ENCODE measurements around the gene AMFR. TPM values are rescaled to one million over a fixed set of nuclear protein-coding genes. Genes with fewer than 3 reads are reported as not detected.
"Not testable (repeated sequence)": the region's sequence is repeated elsewhere in the genome, so short reads cannot be mapped to it uniquely, and the experiment has no call there.

Gene AMFR
- polyA plus RNA-seq, 3 donors = 36.6 to 47.3 (median 38.0) TPM

DNA sequence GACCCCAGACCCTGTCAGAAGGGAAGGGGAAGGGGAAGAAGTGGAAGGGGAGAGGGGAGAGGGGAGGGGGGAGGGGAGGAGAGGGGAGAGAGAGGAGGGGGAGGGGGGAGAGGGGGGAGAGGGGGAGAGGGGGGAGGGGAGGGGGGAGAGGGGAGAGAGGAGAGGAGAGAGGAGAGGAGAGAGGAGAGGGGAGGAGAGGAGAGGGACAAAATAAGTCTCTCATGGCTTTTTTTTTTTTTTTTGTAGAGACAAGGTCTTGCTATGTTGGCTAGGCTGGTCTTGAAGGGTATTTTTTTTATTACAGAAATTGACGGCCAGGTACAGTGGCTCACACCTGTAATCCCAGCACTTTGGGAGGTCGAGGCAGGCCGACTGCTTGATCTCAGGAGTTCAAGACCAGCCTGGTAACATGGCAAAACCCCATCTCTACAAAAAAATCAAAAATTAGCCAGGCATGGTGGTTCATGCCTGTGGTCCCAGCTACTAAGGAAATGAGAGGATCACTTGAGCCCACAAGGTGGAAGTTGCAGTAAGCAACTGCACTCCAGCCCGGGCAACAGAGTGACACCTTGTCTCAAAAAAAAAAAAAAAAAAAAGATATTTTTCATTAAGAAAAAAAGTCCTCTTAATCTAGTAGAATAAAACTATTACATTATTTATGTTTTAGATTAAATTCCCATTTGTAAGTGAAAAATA lies 19.2 kb downstream of the AMFR start:
- 76 to 88% (median 83%) methylated on average over 4 of the region's 4 CpGs for WGBS, 3 donors
- no peak overlapping the region for H3K27ac ChIP-seq (ENCODE audit: low read depth, low read length)

DNA sequence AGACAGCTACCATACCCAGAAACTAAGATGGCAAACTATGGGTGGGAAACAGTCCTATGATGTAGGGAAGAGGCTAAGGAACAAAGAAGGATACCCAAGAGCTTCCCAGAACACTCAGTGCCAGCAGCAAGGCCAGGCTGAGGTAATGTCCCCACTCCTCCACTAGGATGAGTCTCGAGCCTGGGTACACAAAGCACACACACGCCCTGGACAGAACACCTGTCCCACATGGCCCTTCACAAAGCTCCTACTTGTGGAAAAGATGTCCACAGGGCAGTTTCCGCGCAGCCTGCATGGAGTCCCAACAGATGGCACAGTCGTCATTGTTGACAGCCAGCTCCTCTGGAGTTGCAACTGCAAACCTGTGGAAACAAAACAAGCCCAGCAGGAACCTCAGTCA lies 23.9 kb downstream of the AMFR start:
- no peak overlapping the region for H3K27ac ChIP-seq (ENCODE audit: low read depth, low read length)
- 84 to 89% (median 89%) methylated on average over 5 of the region's 5 CpGs for WGBS, 3 donors

DNA sequence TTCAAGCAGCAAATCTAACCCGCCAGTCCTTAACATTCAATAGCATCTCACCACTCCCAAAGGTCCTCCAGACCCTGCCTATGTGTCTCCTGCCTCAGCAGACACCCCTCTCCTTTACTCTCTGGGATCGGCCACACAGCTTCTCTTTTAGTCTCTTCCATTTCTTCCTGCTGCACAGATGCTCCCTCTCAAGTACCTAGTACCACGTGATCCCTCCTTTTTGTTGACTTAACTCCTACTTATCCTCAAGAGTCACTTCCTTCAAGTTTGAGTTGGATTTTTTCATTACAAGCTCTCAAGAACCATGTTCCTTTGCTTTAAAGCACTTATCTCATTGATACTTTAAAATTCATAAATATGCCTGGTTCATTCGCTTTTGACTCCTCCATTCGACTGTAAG lies 24.9 kb downstream of the AMFR start:
- WGBS, 3 donors = 79 to 88% (median 82%) methylated on average over 5 of the region's 5 CpGs
- no peak overlapping the region for H3K27ac ChIP-seq (ENCODE audit: low read depth, low read length)

DNA sequence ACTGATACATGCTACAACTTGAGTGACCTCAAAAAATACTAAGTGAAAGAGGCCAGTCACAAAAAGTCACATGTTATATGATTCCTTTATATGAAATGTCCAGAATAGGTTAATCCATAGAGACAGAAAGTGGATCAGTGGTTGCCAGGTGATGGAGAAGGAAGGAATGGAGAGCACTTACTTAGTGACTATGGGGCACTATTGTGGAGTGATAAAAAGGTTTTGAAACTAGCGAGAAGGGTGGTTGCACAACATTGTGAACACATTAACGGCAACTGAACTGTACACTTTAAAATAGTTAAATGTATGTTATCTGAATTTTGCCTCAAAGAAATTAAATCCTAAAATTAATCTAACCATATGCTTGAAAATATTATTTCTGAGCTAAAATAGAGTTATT lies 25.9 kb downstream of the AMFR start:
- no peak overlapping the region for H3K27ac ChIP-seq (ENCODE audit: low read depth, low read length)
- 58 to 86% (median 67%) methylated on average over 2 of the region's 2 CpGs for WGBS, 3 donors

DNA sequence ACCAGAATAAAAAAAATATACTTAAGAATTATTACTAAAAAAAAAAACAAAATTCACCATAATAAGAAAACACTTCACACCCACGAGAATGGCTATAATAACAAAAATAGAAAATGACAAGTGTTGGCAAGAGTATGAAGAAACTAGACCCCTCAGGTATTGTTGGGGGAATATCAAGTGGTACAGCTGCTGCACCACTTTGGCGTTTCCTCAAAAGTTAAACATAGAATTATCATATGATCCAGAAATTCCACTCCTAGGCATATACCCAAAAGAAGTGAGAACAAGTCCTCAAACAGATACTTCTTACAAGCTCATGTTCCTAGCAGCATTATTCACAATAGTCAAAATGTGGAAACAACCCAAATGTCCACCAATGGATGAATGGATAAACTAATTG lies 26.3 kb downstream of the AMFR start:
- 76 to 83% (median 81%) methylated on average over 2 of the region's 2 CpGs for WGBS, 3 donors
- H3K27ac ChIP-seq (ENCODE audit: low read depth, low read length) = no peak overlapping the region

DNA sequence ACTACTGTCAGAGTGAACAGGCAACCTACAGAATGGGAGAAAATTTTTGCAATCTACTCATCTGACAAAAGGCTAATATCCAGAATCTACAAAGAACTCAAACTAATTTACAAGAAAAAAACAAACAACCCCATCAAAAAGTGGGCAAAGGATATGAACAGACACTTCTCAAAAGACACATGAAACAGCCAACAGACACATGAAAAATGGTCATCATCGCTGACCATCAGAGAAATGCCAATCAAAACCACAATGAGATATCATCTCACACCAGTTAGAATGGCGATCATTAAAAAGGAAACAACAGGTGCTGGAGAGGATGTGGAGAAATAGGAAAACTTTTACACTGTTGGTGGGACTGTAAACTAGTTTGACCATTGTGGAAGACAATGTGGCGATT lies 28.6 kb downstream of the AMFR start:
- WGBS, 3 donors = 75 to 99% (median 98%) methylated on average over 3 of the region's 3 CpGs
- H3K27ac ChIP-seq (ENCODE audit: low read depth, low read length) = not testable (repeated sequence)

DNA sequence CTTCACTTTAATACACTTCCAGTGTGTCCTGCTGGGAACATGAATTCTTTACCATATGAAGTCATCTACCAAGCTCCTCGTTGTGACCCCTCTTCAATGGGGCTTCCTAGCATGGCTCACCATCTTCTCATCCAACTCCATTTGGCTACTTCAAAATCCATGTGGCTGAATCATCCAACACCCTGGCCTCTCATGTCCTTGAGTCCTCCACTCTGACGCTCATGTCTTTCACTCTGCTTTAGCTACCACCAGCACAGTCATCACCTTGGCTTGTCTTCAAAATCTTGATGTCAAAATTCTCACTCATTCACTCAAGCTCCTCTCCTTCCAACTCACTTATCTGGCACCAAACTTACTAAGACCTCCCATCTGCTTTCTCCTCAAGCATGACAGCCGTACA lies 35.8 kb downstream of the AMFR start:
- H3K27ac ChIP-seq (ENCODE audit: low read depth, low read length) = no peak overlapping the region
- WGBS, 3 donors = 89 to 94% (median 92%) methylated on average over 3 of the region's 3 CpGs

DNA sequence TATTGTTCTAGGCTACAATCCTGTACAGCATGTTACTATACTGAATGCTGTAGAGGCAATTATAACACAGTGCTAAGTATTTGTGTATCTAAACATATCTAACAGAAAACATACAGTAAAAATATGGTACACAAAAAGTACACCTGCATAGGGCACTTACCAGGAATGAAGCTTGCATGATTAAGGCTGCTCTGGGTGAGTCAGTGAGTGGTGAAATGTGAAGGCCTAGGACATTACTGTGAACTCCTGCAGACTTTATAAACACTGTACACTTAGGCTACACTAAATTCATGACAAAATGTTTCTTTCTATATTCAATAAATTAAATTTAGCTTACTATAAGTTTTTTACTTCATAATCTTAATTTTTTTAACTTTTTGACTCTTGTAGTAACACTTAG lies 37.1 kb downstream of the AMFR start:
- no peak overlapping the region for H3K27ac ChIP-seq (ENCODE audit: low read depth, low read length)

DNA sequence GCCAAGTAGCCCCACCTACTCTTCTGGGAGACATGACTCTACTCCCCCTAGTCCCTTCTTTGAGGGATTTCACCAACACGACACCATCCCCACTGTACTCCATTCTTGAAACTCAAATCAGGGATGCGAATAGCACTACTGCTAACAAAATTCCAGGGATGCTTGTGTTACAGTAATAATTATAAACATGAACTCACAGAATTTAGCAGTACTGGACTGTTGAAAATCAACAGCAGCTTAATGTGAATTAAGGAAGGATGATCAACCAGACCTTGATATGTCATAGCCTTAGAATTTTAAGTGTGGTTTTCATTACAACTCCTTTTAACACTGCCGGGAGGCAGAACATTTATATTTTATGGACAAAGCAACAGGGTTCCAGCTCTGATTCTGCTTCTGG lies 37.9 kb downstream of the AMFR start:
- H3K27ac ChIP-seq (ENCODE audit: low read depth, low read length) = no peak overlapping the region
- 93 to 99% (median 93%) methylated on average over 3 of the region's 3 CpGs for WGBS, 3 donors

DNA sequence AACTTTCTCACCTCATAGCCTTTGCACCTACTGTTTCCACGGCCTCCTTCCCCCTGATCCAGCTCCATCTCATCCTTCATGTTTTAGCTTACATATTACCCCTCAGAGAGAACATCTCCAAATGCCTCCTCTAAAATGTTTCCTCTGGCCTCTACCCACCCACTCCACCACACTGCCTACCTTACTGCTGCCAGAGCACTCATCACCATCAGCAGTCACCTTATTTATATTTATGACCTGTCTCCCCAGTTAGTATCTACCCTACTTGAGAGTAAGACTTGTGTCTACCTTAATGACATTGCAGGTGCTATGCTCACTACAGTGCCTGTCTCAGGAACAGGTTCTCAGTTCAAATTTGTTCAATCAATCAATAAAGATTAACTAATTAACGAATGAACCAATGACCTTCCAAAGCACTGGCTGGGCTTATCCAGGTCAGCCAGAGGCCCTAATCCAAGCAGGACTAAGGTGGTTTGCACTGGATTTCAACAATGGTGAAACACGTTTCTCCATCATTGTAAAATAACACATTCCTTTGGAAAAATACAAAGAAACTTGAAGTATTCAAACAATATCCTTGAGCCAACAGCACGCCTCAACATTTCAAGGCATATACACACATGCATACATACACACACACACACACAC lies 41.1 kb downstream of the AMFR start:
- H3K27ac ChIP-seq (ENCODE audit: low read depth, low read length) = no peak overlapping the region
- WGBS, 3 donors = 81 to 94% (median 92%) methylated on average over 4 of the region's 4 CpGs

DNA sequence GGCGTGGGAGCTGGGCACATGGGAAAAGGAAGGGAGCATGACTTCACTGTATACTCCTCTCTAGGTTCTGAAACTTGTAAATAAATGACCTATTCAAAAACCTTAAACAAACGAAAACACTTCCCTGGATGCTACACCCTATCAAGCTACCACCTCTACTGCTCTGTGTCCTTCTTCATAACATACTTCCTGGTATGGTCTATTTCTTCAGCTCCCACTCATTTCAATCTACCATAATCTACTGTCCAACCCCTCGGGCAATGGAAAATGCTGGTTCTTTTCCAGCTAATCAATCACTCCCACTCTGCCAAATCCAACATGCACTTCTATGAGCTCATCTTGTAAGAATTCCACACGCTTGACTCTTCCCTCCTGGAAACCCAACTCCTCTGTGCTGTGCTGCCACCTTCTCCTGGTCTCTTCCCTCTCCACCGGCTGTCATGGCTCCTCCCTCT lies 42.4 kb downstream of the AMFR start:
- WGBS, 3 donors = 60 to 89% (median 78%) methylated on average over 5 of the region's 5 CpGs
- no peak overlapping the region for H3K27ac ChIP-seq (ENCODE audit: low read depth, low read length)

DNA sequence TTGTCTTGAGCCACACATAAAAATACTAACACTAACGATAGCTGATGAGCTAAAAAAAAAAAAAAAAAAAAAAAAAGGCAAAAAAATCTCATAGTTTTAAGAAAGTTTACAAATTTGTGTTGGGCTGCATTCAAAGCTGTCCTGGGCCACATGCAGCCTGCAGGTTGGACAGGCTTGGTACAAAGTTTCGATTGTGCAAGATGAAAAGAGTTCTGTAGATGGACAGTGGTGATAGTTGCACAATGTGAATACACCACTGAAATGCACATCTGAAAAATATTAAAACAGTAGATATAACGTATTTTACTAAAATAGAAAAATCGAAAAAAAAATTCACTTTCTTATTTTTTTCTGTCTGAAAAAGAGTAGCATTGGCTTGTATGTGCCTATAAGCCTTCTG lies 42.9 kb downstream of the AMFR start:
- H3K27ac ChIP-seq (ENCODE audit: low read depth, low read length) = no peak overlapping the region
- WGBS, 3 donors = 94 to 96% (median 95%) methylated on average over 4 of the region's 4 CpGs

DNA sequence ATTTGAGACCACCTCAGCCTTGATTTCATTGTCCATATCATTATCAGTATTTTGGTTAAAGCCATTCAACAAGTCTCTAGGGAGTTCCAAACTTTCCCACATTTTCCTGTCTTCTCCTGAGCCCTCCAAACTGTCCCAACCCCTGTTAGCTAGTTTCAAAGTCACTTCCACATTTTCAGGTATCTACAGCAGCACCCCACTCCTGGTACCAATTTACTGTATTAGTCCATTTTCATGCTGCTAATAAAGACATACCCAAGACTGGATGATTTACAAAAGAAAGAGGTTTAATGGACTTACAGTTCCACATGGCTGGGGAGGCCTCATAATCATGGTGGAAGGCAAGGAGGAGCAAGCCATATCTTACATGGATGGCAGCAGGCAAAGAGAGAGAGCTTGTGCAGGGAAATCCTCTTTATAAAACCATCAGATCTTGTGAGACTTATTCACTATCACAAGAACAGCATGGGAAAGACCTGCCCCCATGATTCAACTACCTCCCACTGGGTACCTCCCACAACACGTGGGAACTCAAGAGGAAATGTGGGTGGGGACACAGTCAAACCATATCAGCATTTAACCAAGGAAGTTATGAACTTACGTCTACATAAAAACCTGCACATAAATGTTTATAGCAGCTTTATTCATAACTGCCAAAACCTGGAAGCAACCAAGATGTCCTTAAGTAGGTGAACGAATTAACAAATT lies 44.4 kb downstream of the AMFR start:
- not testable (repeated sequence) for H3K27ac ChIP-seq (ENCODE audit: low read depth, low read length)
- WGBS, 3 donors = 92 to 97% (median 97%) methylated on average over 3 of the region's 3 CpGs

DNA sequence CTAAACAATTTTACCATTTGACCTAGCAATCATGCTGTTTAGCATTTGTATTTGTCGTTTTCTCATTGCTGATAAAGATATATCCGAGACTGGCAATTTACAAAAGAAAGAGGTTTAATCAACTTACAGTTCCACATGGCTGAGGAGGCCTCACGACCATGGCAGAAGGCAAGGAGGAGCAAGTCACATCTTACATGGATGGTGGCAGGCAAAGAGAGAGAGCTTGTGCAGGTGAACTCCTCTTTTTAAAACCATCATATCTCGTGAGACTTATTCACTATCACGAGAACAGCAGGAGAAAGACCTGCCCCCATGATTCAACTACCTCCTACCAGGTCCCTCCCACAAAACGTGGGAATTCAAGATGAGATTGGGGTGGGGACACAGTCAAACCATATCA lies 46.3 kb downstream of the AMFR start:
- 88 to 97% (median 96%) methylated on average over 6 of the region's 6 CpGs for WGBS, 3 donors
- H3K27ac ChIP-seq (ENCODE audit: low read depth, low read length) = not testable (repeated sequence)

DNA sequence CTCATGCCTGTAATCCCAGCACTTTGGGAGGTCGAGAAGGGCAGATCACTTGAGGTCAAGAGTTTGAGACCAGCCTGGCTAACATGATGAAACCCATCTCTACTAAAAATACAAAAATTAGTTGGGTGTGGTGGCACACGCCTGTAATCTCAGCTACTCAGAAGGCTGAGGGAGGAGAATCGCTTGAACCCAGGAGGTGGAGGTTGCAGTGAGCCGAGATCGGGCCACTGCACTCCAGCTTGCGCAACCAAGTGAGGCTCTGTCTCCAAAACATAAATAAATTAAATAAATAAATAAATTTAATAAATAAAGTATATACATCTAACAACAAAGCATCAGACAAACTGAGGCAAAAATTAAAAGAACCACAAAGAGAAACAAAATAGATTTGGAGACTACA lies 49.6 kb downstream of the AMFR start:
- 96 to 99% (median 97%) methylated on average over 6 of the region's 6 CpGs for WGBS, 3 donors
- not testable (repeated sequence) for H3K27ac ChIP-seq (ENCODE audit: low read depth, low read length)

DNA sequence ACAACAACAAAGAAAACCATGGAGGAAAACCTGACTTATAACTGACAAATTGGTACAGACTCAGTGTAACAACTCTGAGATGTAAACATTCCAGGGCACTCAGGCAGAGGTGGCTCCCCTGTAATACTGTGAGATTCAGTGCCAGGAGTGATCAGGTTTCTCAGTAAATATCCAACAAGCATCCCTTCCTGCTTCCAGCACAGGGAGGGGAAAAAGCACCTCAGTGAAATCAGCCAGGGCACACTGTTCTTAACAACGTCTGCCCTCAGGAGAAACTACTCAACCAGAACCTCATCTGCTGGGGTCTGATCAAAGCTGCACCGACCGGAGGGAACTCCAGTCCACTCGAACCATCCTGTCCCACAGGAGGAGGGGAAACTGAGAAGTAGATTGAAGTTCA lies 52.3 kb downstream of the AMFR start:
- 85 to 92% (median 88%) methylated on average over 4 of the region's 4 CpGs for whole genome bisulfite sequencing, 3 donors
- no peak overlapping the region for H3K27ac ChIP-seq (ENCODE audit: low read depth, low read length)

DNA sequence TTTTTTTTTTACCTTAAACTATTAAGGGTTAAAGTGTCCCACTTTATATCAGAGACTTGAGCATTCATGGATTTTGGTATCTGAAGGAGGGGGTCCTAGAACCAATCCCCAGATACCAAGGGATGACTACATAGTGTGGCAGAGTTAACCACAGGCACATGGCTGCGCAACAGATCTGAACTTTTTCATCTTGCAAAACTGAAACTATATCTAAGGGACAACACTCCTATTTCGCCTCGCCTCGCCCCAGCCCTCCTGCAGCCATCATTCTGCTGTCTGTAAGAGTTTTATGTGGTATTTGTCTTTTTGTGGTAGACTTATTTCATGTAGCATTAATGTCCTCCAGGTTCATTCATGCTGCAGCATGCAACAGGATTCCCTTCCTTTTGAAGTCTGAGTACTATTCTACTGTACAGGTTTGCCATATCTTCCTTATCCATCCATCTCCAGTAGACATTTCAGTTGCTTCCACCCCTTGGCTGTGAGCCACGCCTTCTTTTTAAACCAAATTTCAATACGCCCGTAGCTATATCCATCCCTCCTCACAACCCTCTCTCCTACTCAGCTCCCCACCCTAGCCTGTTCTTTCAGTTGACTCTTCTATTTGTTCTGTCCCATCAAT lies 53.2 kb downstream of the AMFR start:
- H3K27ac ChIP-seq (ENCODE audit: low read depth, low read length) = no peak overlapping the region
- 84 to 92% (median 89%) methylated on average over 7 of the region's 7 CpGs for whole genome bisulfite sequencing, 3 donors

DNA sequence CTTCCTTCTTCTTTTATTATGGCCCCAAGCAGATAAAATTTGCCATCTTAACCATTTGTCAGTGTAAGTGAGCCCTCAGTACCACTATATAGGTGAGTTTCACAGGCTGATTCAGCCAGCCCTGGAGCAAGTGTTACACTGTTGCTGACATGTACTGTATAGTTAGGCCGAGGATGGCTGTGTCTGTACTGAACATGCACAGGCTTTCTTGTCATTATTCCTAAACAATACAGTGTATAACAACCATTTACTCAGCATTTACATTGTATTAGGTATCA lies 53.7 kb downstream of the AMFR start:
- H3K27ac ChIP-seq (ENCODE audit: low read depth, low read length) = no peak overlapping the region
- 86 to 93% (median 90%) methylated on average over 1 of the region's 1 CpG for WGBS, 3 donors

DNA sequence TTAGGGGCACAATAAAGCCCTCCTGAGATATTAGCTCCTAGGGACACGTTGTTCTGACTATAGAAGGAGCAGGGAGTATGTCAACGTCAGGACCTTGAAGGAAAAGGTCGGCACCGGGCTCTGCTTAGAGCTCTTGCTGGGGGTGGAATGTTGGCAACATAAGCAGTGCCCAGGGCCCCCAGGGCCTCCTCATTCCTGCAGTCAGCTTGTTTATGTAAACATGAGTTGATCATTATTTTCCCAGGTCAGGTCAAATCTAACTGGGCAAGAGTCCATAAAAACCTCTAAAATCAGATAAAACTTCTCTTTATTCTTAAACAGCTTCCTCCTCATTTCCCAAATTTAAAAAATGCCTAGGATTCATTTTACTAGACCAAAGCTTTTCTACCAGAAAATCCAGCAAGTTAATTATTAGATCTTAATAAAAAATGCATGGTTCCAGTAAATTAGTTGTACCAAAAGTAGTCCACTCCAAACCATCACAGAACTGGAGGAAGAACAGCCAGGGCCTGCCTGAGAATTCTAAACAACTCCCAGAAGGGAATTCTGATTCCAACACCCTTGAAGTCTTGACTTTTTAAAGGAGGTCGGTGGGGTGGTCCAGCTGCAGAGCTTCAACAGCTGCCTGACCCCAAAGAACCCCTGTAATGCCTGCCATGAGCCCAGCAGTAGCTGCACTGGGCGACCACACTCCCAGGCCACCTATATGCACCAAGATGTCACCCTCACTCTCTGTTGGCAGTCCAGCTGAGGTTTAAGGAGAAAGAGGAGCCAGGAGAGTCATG lies 54.3 kb downstream of the AMFR start:
- H3K27ac ChIP-seq (ENCODE audit: low read depth, low read length) = no peak overlapping the region
- WGBS, 3 donors = 31 to 59% (median 40%) methylated on average over 6 of the region's 6 CpGs
